SU-DHL-6 (cell line): ENCODE results near the gene LRPAP1.

Experiments
- CTCF ChIP-seq: fragments of 200-600 bp; sonication (generic); IDR thresholded peaks from one replicate; pipeline ENCODE4 v1.5.1; 2017; ENCODE audit warnings: antibody characterized with exemption, mild to moderate bottlenecking, low read length, moderate library complexity; ENCODE audit not compliant: insufficient read depth, poor library complexity, severe bottlenecking
- EZH2phosphoT487 ChIP-seq: fragments of 200-600 bp; sonication (generic), shearing (Covaris generic); conservative IDR thresholded peaks from 2 replicates; pipeline ENCODE4 v1.6.1; 2018; ENCODE audit warnings: mild to moderate bottlenecking, antibody characterized with exemption, low read length, moderate library complexity, mixed read lengths

GRCh38 chr4:3573131-3573530 is 40.9 kb upstream of the LRPAP1 start:
- TF ChIP-seq CTCF, result no peak
- no peak for TF ChIP-seq EZH2phosphoT487
